AG09319 (cell line): ENCODE results near the gene TPSG1.
"Not testable (repeated sequence)": the region's sequence is repeated elsewhere in the genome, so short reads cannot be mapped to it uniquely, and the experiment has no call there.

Source experiments
- DNase-seq: peaks from one replicate; pipeline ENCODE4 v3.0.0-alpha.2; 2010; ENCODE audit warnings: low read depth; ENCODE audit errors: extremely low read depth
- TF ChIP-seq, protein P1 (sequence below): IDR thresholded peaks from 2 replicates; pipeline ENCODE4 v1.5.1; 2011; ENCODE audit warnings: low read depth, mild to moderate bottlenecking, inconsistent platforms, low read length, moderate library complexity

TPSG1 gene

DNA sequence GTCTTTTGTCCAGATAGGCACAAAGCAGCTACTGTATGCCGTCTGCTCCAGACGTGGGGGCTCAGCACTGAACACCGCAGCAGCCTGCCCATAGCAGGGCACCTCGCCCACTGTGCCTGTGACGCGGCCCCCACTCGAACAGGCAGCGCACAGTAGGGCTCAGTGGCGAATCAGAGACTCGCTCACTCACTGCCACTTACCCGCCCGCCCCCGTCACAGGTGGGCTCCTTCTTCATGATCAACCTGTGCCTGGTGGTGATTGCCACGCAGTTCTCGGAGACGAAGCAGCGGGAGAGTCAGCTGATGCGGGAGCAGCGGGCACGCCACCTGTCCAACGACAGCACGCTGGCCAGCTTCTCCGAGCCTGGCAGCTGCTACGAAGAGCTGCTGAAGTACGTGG, 23.6 kb downstream of the TPSG1 start:
- TF ChIP-seq, protein P1, sequence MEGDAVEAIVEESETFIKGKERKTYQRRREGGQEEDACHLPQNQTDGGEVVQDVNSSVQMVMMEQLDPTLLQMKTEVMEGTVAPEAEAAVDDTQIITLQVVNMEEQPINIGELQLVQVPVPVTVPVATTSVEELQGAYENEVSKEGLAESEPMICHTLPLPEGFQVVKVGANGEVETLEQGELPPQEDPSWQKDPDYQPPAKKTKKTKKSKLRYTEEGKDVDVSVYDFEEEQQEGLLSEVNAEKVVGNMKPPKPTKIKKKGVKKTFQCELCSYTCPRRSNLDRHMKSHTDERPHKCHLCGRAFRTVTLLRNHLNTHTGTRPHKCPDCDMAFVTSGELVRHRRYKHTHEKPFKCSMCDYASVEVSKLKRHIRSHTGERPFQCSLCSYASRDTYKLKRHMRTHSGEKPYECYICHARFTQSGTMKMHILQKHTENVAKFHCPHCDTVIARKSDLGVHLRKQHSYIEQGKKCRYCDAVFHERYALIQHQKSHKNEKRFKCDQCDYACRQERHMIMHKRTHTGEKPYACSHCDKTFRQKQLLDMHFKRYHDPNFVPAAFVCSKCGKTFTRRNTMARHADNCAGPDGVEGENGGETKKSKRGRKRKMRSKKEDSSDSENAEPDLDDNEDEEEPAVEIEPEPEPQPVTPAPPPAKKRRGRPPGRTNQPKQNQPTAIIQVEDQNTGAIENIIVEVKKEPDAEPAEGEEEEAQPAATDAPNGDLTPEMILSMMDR, result no peak
- DNase-seq, result no peak

DNA sequence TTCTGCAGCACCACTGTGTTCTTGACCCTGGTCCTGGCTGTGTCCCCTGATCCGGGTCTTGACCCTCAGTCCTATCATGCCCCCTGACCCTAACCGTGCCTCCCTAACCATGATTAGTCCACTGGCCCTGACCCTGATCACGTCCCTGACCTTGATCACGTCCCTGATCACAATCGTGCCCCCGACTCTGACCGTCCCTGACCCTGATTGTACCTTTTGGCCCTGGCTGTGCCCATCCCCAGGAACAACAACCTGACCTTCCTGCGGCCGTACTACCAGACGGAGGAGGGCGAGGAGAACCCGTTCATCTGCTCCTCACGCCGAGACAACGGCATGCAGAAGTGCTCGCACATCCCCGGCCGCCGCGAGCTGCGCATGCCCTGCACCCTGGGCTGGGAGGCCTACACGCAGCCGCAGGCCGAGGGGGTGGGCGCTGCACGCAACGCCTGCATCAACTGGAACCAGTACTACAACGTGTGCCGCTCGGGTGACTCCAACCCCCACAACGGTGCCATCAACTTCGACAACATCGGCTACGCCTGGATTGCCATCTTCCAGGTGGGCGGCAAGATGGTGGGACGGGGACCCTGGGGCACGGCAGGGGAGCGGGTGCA, 24.9 kb downstream of the TPSG1 start:
- TF ChIP-seq, protein P1, result no peak
- no peak for DNase-seq

GRCh38 chr16:1199347-1200013, 25.6 kb downstream of the TPSG1 start:
- TF ChIP-seq, protein P1, result no peak
- no peak for DNase-seq

DNA sequence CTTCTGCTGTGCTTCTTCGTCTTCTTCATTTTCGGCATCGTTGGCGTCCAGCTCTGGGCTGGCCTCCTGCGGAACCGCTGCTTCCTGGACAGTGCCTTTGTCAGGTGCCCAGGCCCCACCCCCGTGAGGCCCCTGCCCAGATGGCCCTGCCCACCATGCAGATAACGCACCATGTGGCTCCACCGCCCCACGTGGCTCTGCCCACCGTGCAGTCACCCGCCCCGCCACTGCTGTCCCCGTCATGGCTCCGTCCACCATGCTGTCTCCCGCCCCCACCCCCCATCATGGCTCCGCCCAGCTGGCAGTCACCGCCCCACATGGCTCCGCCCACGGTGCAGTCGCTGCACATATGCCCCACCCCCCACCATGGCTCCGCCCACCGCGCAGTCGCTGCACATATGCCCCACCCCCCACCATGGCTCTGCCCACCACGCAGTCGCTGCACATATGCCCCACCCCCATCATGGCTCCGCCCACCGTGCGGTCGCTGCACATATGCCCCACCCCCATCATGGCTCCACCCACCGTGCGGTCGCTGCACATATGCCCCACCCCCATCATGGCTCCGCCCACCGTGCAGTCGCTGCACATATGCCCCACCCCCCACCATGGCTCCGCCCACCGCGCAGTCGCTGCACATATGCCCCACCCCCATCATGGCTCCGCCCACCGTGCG, 26.3 kb downstream of the TPSG1 start:
- not testable (repeated sequence) for DNase-seq

- TF ChIP-seq, protein P1, result no peak
Measured at GRCh38 chr16:1198194-1198593, 26.9 kb downstream of the TPSG1 start.

DNA sequence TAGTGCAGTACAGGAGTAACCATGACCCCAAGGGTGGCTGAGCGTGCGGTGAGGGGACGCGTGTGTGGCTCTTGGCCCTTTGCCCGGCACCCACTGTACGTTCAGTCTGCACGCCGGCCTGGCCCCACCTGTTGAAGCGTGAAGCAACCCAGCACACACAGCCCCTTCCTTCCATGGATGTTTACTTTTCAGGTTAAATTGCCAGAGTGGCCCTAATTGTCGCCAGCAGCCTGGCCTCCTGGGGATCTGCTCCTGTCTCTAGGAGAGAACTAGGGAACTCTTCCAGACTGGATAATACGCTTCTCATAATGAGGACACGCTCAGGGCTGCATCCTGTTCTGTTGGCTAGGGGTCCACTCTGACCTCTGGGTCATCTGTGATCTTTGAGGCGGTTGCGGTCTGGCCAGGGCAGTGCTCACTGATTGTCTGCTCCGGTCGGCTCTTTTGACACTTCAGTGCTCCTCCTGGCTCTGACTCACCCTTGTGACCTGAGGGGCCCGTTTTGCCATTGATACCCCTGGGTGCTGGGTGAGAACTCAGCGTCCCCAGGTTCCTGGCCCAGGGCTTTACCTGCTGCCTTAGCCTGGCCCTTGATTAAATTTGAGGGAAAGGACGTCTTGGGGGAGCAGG, 27.7 kb downstream of the TPSG1 start:
- no peak for DNase-seq
- TF ChIP-seq, protein P1, result no peak

More at GRCh38 chr16:1198194-1198593, 26.9 kb downstream of the TPSG1 start:
- no peak for DNase-seq

GRCh38 chr16:1196494-1196893, 28.6 kb downstream of the TPSG1 start:
- DNase-seq, result no peak

More at GRCh38 chr16:1196494-1196893, 28.6 kb downstream of the TPSG1 start:
- TF ChIP-seq, protein P1, result no peak
